Glomerular visceral epithelial cell (primary cell): Measurements from ENCODE around the gene POM121.
"Not testable (repeated sequence)": the region's sequence is repeated elsewhere in the genome, so short reads cannot be mapped to it uniquely, and the experiment has no call there.

Experiments
- DNase-seq: peaks from one replicate; pipeline ENCODE4 v3.0.0-alpha.2; 2016; ENCODE audit errors: extremely low spot score

The POM121 gene

GRCh38 chr7:72949686-72950085 lies 24.8 kb downstream of the POM121 start:
- DNase-seq = not testable (repeated sequence)

GRCh38 chr7:72950432-72950831 lies 25.5 kb downstream of the POM121 start:
- not testable (repeated sequence) for DNase-seq

- DNase-seq = not testable (repeated sequence)
These were observed 29.1 kb downstream of the POM121 start for GRCh38 chr7:72953901-72954562.

- DNase-seq = not testable (repeated sequence)
These were observed 29.8 kb downstream of the POM121 start for GRCh38 chr7:72954563-72955198.

GRCh38 chr7:72960029-72960428 lies 35.1 kb downstream of the POM121 start:
- DNase-seq = not testable (repeated sequence)

GRCh38 chr7:72960626-72961345 lies 35.9 kb downstream of the POM121 start:
- DNase-seq = not testable (repeated sequence)

GRCh38 chr7:72961346-72961650 lies 36.4 kb downstream of the POM121 start:
- DNase-seq = not testable (repeated sequence)

GRCh38 chr7:72963056-72963455 lies 38.2 kb downstream of the POM121 start:
- not testable (repeated sequence) for DNase-seq

- not testable (repeated sequence) for DNase-seq
These were observed 40.5 kb downstream of the POM121 start for GRCh38 chr7:72965186-72965975.

- not testable (repeated sequence) for DNase-seq
These were observed 42.0 kb downstream of the POM121 start for GRCh38 chr7:72966892-72967291.

GRCh38 chr7:72968980-72969516 lies 44.2 kb downstream of the POM121 start, which contains the start of gene TRIM74:
Gene TRIM74 (minus strand): TSS chr7:72969466. CDS start chr7:72966157, 3,309 bp downstream.
- not testable (repeated sequence) for DNase-seq

GRCh38 chr7:72969688-72970087 lies 44.8 kb downstream of the POM121 start:
- not testable (repeated sequence) for DNase-seq

- not testable (repeated sequence) for DNase-seq
These were observed 46.6 kb downstream of the POM121 start for GRCh38 chr7:72971505-72971904.

- DNase-seq = not testable (repeated sequence)
These were observed 49.9 kb downstream of the POM121 start for GRCh38 chr7:72974781-72975180.

- not testable (repeated sequence) for DNase-seq
These were observed 50.9 kb downstream of the POM121 start for GRCh38 chr7:72975656-72976286.

- DNase-seq = not testable (repeated sequence)
These were observed 51.5 kb downstream of the POM121 start for GRCh38 chr7:72976434-72976833.

- not testable (repeated sequence) for DNase-seq
These were observed 55.5 kb downstream of the POM121 start for GRCh38 chr7:72980382-72980781.

GRCh38 chr7:72982084-72982483 lies 57.2 kb downstream of the POM121 start:
- DNase-seq = not testable (repeated sequence)

GRCh38 chr7:72990146-72990913 lies 65.4 kb downstream of the POM121 start:
- DNase-seq = not testable (repeated sequence)

- not testable (repeated sequence) for DNase-seq
These were observed 70.6 kb downstream of the POM121 start for GRCh38 chr7:72995484-72995883.
